Chondrocyte (in vitro differentiated cells): Measurements from ENCODE around the gene RPLP2. TPM values are rescaled to one million over a fixed set of nuclear protein-coding genes. Genes with fewer than 3 reads are reported as not detected.

Experiments
- DNase-seq: peaks from one replicate; pipeline ENCODE4 v3.0.0; 2021; ENCODE audit warnings: mixed read lengths, low spot score
- H3K27ac Mint-ChIP-seq: one replicate; pipeline ENCODE4 v1.8.0; 2021; ENCODE audit warnings: mild to moderate bottlenecking, moderate library complexity, mixed read lengths; ENCODE audit not compliant: unreplicated experiment
- H3K27me3 Mint-ChIP-seq: 2 replicates; pipeline ENCODE4 v1.8.0; 2021; ENCODE audit warnings: low read depth, mixed read lengths
- H3K36me3 Mint-ChIP-seq: 2 replicates; pipeline ENCODE4 v1.8.0; 2021; ENCODE audit warnings: low read depth, mixed read lengths
- H3K4me1 Mint-ChIP-seq: 2 replicates; pipeline ENCODE4 v1.8.0; 2021; ENCODE audit warnings: low read depth, mild to moderate bottlenecking, mixed read lengths
- H3K4me3 Mint-ChIP-seq: one replicate; pipeline ENCODE4 v1.8.0; 2021; ENCODE audit warnings: mild to moderate bottlenecking, moderate library complexity, mixed read lengths; ENCODE audit not compliant: unreplicated experiment
- H3K9me3 Mint-ChIP-seq: 2 replicates; pipeline ENCODE4 v1.8.0; 2021; ENCODE audit warnings: low read depth, mixed read lengths
- total RNA-seq: library from RNA; stranded (reverse); gene quantifications from 3 replicates; pipeline ENCODE4 v1.2.1, GENCODE V29; 2021
- TF ChIP-seq, protein P1 (sequence below): fragments of 200-600 bp; sonication (generic); IDR thresholded peaks from 2 replicates; pipeline ENCODE4 v1.5.0; 2021; ENCODE audit warnings: antibody characterized with exemption, mild to moderate bottlenecking, moderate library complexity

RPLP2 gene
- total RNA-seq, 1 donor from 2014 or later, result 1,171 TPM

DNA sequence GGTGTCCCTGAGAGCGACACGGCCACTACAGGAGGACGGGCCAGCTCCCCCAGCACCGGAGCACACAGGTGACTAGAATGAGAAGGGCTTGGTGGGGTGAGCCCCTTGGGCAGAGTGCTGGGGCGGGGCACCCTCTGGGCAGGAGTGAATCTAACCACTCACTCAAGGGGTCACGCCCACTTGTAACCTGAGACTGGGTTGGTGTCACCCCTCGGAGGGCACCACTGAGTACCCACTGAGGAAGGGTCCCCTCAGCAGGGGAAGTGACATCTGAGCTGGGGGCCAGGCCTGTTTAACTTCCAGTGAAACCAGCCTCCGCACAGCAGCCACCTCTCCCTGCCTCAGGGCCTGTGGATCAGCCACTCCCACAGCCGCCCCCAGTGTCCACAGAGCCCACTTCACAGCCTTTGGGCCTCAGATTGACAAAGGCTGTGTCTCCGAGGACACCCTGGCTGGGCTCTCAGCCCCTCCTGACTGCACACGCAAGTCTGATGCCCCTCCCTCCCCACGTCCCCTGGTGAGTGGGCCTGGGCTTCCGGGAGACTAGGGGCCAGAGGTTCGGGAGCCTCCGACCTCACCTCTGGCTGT is 38.1 kb upstream of the RPLP2 start:
- Mint-ChIP-seq H3K4me1 (peaks cover 18% of the 10 kb centered on the region), H3K27me3 (no peaks in the 10 kb centered on the region), H3K36me3 (peaks cover 1% of the 10 kb centered on the region), H3K27ac (no peak overlapping the region), H3K4me3 (no peak overlapping the region), H3K9me3 (no peaks in the 10 kb centered on the region)
- DNase-seq, result peak; percentile 85
- TF ChIP-seq, protein P1, sequence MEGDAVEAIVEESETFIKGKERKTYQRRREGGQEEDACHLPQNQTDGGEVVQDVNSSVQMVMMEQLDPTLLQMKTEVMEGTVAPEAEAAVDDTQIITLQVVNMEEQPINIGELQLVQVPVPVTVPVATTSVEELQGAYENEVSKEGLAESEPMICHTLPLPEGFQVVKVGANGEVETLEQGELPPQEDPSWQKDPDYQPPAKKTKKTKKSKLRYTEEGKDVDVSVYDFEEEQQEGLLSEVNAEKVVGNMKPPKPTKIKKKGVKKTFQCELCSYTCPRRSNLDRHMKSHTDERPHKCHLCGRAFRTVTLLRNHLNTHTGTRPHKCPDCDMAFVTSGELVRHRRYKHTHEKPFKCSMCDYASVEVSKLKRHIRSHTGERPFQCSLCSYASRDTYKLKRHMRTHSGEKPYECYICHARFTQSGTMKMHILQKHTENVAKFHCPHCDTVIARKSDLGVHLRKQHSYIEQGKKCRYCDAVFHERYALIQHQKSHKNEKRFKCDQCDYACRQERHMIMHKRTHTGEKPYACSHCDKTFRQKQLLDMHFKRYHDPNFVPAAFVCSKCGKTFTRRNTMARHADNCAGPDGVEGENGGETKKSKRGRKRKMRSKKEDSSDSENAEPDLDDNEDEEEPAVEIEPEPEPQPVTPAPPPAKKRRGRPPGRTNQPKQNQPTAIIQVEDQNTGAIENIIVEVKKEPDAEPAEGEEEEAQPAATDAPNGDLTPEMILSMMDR, result no peak

GRCh38 chr11:772429-773390 is 37.1 kb upstream of the RPLP2 start:
- Mint-ChIP-seq H3K36me3 (no peaks in the 10 kb centered on the region), H3K9me3 (no peaks in the 10 kb centered on the region), H3K27me3 (no peaks in the 10 kb centered on the region), H3K4me1 (peaks cover 18% of the 10 kb centered on the region), H3K4me3 (no peak overlapping the region), H3K27ac (no peak overlapping the region)
- TF ChIP-seq, protein P1, result no peak
- DNase-seq, result peak; percentile 89

DNA sequence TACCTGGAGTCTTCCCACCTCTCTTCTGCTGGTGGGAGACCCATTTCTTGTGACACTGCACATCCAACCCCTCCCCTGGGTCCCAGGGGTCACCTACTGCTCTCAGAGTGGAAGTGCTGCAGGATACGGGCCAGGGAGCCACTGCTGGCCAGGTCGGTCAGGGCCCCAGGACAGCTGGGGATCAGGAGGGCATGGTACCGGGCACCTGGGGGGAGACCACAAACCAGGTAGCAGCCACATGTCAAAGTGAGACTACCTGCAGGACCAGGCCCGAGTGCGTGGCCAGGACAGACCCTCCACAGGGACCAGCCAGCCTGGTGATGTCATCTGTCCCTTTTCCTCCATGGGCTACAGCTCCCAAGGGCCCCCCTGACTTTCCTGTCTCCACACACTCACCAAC is 36.3 kb upstream of the RPLP2 start:
- Mint-ChIP-seq H3K4me3 (no peak overlapping the region), H3K4me1 (peaks cover 21% of the 10 kb centered on the region), H3K27me3 (no peaks in the 10 kb centered on the region), H3K36me3 (no peaks in the 10 kb centered on the region), H3K27ac (peak overlapping the region; percentile 51), H3K9me3 (no peaks in the 10 kb centered on the region)
- TF ChIP-seq, protein P1, result no peak
- no peak for DNase-seq

DNA sequence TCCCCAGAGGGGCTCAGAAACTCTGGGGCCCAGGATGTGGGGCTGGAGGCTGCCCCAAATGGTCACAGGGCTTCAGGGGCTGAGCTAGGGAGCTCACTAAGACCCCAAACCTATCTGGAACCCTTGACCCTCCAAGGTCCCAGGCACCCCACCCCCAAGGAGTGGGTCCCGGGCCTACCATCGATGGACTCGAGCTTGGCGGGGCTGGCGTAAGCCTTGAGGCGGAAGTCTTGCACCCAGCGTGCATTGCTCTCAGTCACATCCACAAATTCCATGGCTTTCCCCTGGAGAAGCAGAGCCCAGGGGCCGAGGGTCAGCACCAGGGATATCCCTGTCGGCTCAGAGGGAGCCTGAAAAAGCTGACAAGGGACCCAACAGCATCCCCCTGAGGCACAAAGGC is 35.9 kb upstream of the RPLP2 start:
- no peaks in the 10 kb centered on the region for H3K27me3 Mint-ChIP-seq
- peak; percentile 86 for DNase-seq
- no peak overlapping the region for H3K27ac Mint-ChIP-seq
- H3K4me1 Mint-ChIP-seq, result peaks cover 21% of the 10 kb centered on the region
- H3K9me3 Mint-ChIP-seq, result no peaks in the 10 kb centered on the region
- TF ChIP-seq, protein P1, result no peak
- H3K4me3 Mint-ChIP-seq, result no peak overlapping the region
- H3K36me3 Mint-ChIP-seq, result no peaks in the 10 kb centered on the region

- Mint-ChIP-seq H3K27me3 (no peaks in the 10 kb centered on the region), H3K4me3 (peak overlapping the region; percentile 83), H3K36me3 (no peaks in the 10 kb centered on the region), H3K27ac (peak overlapping the region; percentile 49), H3K9me3 (no peaks in the 10 kb centered on the region), H3K4me1 (peaks cover 28% of the 10 kb centered on the region)
- TF ChIP-seq, protein P1, result no peak
- DNase-seq, result peak; percentile 79
These were observed 34.7 kb upstream of the RPLP2 start for GRCh38 chr11:774873-775592.
